Ovary (tissue), 9 donors: ENCODE data around the gene ANO1. TPM values are rescaled to one million over a fixed set of nuclear protein-coding genes. Genes with fewer than 3 reads are reported as not detected.

ENCODE experiments used
- DNase-seq, 5 donors: peaks; one replicate each; pipeline ENCODE4 v3.0.0-alpha.2; 2019 to 2020
- H3K27ac ChIP-seq, 2 donors: fragments of 200-600 bp; one replicate each; pipeline versions ENCODE4 v1.5.1 to v1.8.0; 2019 to 2022
- H3K27me3 ChIP-seq: fragments of 200-600 bp; one replicate; pipeline ENCODE4 v1.8.0; 2022
- H3K36me3 ChIP-seq: fragments of 200-600 bp; sonication (generic); one replicate; pipeline ENCODE4 v1.5.1; 2019
- H3K4me1 ChIP-seq: one replicate; pipeline ENCODE4 v1.8.1; 2013; ENCODE audit warnings: mild to moderate bottlenecking, moderate library complexity; ENCODE audit not compliant: insufficient read depth
- H3K4me3 ChIP-seq: fragments of 200-600 bp; sonication (generic); one replicate; pipeline ENCODE4 v1.5.1; 2017
- H3K9me3 ChIP-seq, 2 donors: fragments of 200-600 bp in 1 of 2; sonication (generic) in 1 of 2; one replicate each; pipeline versions ENCODE4 v1.5.1 to v1.8.1; 2013 to 2019; ENCODE audit warnings: mild to moderate bottlenecking in 1 of 2, moderate library complexity in 1 of 2
- CTCF ChIP-seq, 3 donors: fragments of 450-650 bp in 2 of 3; fragments of 200-600 bp in 1 of 3; IDR thresholded peaks; one replicate each; pipeline versions ENCODE4 v1.5.1 to v1.8.0; 2016 to 2022; ENCODE audit warnings: antibody characterized with exemption in 3 of 3, mild to moderate bottlenecking in 1 of 3
- EP300 ChIP-seq: sonication (generic); formaldehyde crosslinking; IDR thresholded peaks from one replicate; pipeline ENCODE4 v1.6.1; 2017; ENCODE audit warnings: antibody characterized with exemption
- POLR2A ChIP-seq: fragments of 450-650 bp; IDR thresholded peaks from one replicate; pipeline ENCODE4 v1.6.1; 2017; ENCODE audit warnings: antibody characterized with exemption, mild to moderate bottlenecking, moderate library complexity
- WGBS, 3 donors: extraction: QIAGEN DNeasy Blood & Tissue Kit in 1 of 3; methylation state at CpG; one replicate each; pipeline versions ENCODE4 v1.1.5 to v1.1.7; 2013 to 2017; 5-methylcytosine and 5-hydroxymethylcytosine counted together
- intact Hi-C, 4 donors: fragments of 100-400 bp; cut with DNase I; formaldehyde crosslinking; loops; one replicate each; pipeline versions ENCODE4 v1.11.0 to v1.15.1; 2022 to 2023
- polyA plus RNA-seq, 2 donors: library from polyadenylated mRNA; stranded (reverse); fragments of 200-250 nt in 1 of 2; fragments of 350-450 nt in 1 of 2; fragmentation: Illumina TruSeq in 1 of 2; extraction: RNeasy Lipid Tissue Mini Kit (QIAGEN cat#74804) in 1 of 2; gene quantifications; one replicate each; pipeline ENCODE4 v1.2.3, GENCODE V29; 2013 to 2014
- total RNA-seq, 7 donors: library from RNA; depleted of rRNA in 2 of 7; stranded (reverse); fragments of >200 nt in 2 of 7; fragmentation: NEBNext Ultra II Directional in 3 of 7; extraction: Animal tissue kit (Norgen Biotek cat#: 25700) in 3 of 7; gene quantifications; one replicate each; pipeline versions ENCODE4 v1.1.0 to v1.2.4, GENCODE V29; 2016 to 2023
- donor health status: DM: no; HTN: no; CAD: no; lungs with moderate emphysema.
- donor health status: DM: no; HTN: no; CAD: no.
- donor health status: Bipolar disorder and iron deficiency.
- donor health status: DM: yes; HTN: yes; CAD: no.
- donor health status: DM: no; HTN: no; CAD: no.
- donor health status: DM: yes; HTN: yes; CAD: no.

Gene ANO1
- total and polyA plus RNA-seq, 9 donors = 1.7 to 59.1 (median 8.6) TPM

GRCh38 chr11:70040452-70040851, 37.7 kb upstream of the ANO1 start:
- Histone ChIP-seq H3K27ac (no peak overlapping the region), H3K4me3 (no peak overlapping the region), H3K27me3 (no peaks in the 10 kb centered on the region), H3K9me3 (no peaks in the 10 kb centered on the region), H3K4me1 (no peaks in the 10 kb centered on the region), H3K36me3 (no peaks in the 10 kb centered on the region)
- 89 to 95% (median 92%) methylated on average over 11 of the region's 11 CpGs for WGBS, 3 donors
- TF ChIP-seq POLR2A (no peak), CTCF (IDR thresholded peaks at IDR 0.05) (no peak), EP300 (no peak)
- intact Hi-C loops = no loop called here
- DNase-seq = no peak

- Histone ChIP-seq H3K4me3 (no peak overlapping the region), H3K27ac (no peak overlapping the region), H3K36me3 (no peaks in the 10 kb centered on the region), H3K9me3 (no peaks in the 10 kb centered on the region), H3K4me1 (no peaks in the 10 kb centered on the region), H3K27me3 (no peaks in the 10 kb centered on the region)
- intact Hi-C loops = no loop called here
- 75 to 88% (median 81%) methylated on average over 4 of the region's 4 CpGs for WGBS, 3 donors
- no peak for DNase-seq
- TF ChIP-seq CTCF (IDR thresholded peaks at IDR 0.05) (no peak), EP300 (no peak), POLR2A (no peak)
Measured at GRCh38 chr11:70040869-70041501, 37.1 kb upstream of the ANO1 start.

GRCh38 chr11:70043482-70043881, 34.6 kb upstream of the ANO1 start:
- Histone ChIP-seq H3K9me3 (no peaks in the 10 kb centered on the region), H3K27me3 (no peaks in the 10 kb centered on the region), H3K27ac (no peak overlapping the region), H3K4me3 (no peak overlapping the region), H3K4me1 (no peaks in the 10 kb centered on the region), H3K36me3 (no peaks in the 10 kb centered on the region)
- 89 to 94% (median 90%) methylated on average over 1 of the region's 1 CpG for WGBS, 3 donors
- intact Hi-C loops = no loop called here
- no peak for DNase-seq
- TF ChIP-seq POLR2A (no peak), EP300 (no peak), CTCF (IDR thresholded peaks at IDR 0.05) (no peak)

- Histone ChIP-seq H3K9me3 (no peaks in the 10 kb centered on the region), H3K4me1 (no peaks in the 10 kb centered on the region), H3K36me3 (no peaks in the 10 kb centered on the region), H3K4me3 (no peak overlapping the region), H3K27me3 (no peaks in the 10 kb centered on the region), H3K27ac (no peak overlapping the region)
- intact Hi-C loops = no loop called here
- no peak for TF ChIP-seq CTCF (IDR thresholded peaks at IDR 0.05)
- no peak for TF ChIP-seq POLR2A
- TF ChIP-seq EP300 = no peak
- no peak for DNase-seq
- WGBS, 3 donors = 57 to 94% (median 64%) methylated on average over 3 of the region's 3 CpGs
Measured at GRCh38 chr11:70046089-70046488, 32.0 kb upstream of the ANO1 start.
